GM12801 (cell line): ENCODE results near the gene FOXM1.

Experiments
- TF ChIP-seq, protein P1 (sequence below): IDR thresholded peaks from one replicate; pipeline ENCODE4 v1.5.1; 2011; ENCODE audit warnings: control low read depth; ENCODE audit not compliant: insufficient read length; ENCODE audit errors: extremely low read depth

The FOXM1 gene, protein sequence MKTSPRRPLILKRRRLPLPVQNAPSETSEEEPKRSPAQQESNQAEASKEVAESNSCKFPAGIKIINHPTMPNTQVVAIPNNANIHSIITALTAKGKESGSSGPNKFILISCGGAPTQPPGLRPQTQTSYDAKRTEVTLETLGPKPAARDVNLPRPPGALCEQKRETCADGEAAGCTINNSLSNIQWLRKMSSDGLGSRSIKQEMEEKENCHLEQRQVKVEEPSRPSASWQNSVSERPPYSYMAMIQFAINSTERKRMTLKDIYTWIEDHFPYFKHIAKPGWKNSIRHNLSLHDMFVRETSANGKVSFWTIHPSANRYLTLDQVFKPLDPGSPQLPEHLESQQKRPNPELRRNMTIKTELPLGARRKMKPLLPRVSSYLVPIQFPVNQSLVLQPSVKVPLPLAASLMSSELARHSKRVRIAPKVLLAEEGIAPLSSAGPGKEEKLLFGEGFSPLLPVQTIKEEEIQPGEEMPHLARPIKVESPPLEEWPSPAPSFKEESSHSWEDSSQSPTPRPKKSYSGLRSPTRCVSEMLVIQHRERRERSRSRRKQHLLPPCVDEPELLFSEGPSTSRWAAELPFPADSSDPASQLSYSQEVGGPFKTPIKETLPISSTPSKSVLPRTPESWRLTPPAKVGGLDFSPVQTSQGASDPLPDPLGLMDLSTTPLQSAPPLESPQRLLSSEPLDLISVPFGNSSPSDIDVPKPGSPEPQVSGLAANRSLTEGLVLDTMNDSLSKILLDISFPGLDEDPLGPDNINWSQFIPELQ

DNA sequence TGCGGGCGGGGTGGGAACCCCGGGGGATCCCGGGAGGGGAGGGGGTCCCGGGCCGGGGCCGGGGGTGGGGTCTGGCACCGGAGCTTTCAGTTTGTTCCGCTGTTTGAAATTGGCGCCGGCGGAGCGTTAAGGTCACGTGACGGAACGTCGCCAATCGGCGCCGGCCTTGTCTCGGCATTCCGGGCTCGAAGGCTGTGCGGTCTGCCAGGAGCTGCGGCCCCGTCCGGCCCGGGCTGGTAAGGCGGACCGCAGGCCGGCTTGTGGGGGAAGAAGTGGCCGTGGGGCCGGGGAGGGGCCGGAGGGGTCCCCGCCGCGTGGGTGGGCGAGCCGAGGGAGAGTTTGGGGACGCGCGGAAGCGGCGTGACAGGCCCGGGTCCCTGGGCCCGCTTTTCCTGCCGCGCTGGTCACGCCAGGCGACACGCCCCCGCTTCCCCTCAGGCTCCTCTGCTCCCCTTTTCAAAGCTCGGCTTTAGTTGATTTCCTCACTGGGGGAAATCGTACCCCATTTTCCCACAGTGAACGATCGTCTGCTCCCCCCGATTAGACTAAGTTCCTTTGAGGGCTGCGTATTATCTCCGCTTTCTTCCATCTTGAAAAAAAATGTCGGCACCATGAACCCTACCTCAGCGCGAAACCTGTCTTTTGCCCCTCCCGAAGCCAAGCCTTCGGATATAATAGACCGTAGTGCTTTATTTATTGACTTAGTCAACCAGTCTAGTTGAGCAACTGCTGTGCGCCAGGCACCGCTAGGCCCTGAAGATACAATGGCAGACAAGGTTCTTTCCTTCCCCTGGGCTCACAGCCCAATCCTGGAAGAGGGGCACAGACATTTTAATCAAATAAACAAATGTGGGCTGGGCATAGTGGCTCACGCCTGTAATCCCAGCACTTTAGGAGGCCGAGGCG, at the start of gene FOXM1, which contains the start of gene RHNO1:
TSS of gene FOXM1 (minus strand) at position 128 of the 906 bp plus-strand sequence. CDS start 2,696 bp downstream, outside the sequence.
TSS of gene RHNO1 (plus strand) at position 177 of the 906 bp plus-strand sequence. CDS start 8,144 bp downstream, outside the sequence.
- TF ChIP-seq, protein P1, sequence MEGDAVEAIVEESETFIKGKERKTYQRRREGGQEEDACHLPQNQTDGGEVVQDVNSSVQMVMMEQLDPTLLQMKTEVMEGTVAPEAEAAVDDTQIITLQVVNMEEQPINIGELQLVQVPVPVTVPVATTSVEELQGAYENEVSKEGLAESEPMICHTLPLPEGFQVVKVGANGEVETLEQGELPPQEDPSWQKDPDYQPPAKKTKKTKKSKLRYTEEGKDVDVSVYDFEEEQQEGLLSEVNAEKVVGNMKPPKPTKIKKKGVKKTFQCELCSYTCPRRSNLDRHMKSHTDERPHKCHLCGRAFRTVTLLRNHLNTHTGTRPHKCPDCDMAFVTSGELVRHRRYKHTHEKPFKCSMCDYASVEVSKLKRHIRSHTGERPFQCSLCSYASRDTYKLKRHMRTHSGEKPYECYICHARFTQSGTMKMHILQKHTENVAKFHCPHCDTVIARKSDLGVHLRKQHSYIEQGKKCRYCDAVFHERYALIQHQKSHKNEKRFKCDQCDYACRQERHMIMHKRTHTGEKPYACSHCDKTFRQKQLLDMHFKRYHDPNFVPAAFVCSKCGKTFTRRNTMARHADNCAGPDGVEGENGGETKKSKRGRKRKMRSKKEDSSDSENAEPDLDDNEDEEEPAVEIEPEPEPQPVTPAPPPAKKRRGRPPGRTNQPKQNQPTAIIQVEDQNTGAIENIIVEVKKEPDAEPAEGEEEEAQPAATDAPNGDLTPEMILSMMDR = no peak

DNA sequence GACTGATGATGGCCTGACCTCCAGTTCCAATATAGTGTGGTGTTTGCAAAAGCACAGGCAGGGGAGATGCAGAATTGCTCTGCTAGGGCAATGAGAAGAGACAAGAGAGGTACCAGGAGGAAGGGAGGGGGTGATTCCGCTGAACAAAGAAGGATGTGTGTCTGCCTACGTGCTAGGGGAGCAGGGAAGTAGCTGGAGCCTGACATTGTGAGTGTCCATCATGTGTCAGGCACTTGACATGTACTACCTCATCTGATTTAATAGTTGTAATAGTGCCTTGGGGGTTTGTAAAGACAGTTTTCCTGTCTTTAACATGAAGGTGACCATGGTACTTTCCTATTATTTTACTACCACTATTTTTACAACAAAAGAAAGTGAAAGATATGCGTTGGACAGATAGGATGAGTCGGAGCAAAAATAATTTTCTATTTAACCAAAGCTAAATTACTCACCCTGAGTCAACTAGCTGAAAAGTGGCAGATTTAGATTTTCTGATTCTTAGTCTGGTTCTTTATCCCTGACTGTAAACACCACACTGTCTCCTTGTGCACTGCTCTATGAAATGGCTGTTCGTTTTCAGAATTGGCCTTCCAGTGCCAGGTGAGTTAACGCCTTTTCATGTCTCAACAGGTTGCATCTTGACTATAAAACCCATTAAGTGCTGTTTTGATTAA, 48.5 kb upstream of the FOXM1 start:
- TF ChIP-seq, protein P1 = no peak

DNA sequence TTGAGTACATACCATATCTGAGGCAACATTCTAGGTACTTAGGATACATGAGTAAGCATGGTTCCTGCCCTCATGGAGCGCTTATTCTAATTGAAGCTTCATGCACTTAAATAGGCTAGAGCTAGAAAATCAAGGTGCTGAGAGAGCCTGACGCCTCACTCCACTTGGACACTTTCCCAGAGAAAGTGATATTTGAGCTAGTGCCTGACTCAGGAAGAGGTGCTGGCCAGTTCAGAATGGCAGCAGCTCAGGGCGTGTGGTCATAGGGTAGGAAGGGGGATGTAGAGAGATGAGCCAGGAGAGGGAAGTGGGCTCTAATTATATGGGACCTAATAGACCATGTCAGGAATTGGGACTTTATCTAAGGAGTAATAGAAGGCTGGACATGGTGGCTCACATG, 47.0 kb upstream of the FOXM1 start:
- TF ChIP-seq, protein P1 = no peak

DNA sequence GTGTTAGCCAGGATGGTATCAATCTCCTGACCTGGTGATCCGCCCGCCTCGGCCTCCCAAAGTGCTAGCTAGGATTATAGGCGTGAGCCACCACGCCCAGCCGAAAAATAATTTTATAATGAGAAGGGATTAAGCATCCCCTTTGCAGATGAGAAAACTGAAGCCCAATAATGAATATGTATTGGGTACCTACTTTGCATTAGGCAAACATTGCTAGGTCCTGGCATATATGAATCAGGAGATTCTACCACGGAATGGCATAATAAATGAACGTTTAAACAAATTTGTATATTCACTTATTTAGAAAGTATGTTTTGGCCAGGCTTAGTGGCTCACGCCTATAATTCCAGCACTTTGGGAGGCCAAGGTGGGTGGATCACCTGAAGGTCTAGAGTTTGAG, 46.1 kb upstream of the FOXM1 start:
- TF ChIP-seq, protein P1 = no peak

DNA sequence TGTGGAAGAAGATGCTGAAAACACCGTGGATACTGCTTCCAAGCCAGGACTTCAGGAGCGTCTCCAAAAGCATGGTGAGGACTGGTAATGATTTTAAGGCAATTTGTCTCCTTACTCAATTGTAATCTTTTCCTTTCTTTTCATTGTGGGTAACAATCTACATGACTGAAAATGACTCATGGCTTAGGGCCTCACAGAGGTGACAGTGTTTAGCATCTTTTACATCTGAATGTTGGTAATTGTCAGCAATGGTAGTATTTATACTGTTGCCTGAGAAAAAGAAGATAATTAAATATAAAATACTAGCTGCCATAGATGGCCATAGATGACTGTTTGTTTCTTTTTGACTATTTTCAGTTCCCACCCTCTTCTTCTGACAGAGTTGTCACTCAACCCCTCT, 45.4 kb upstream of the FOXM1 start:
- TF ChIP-seq, protein P1 = no peak

DNA sequence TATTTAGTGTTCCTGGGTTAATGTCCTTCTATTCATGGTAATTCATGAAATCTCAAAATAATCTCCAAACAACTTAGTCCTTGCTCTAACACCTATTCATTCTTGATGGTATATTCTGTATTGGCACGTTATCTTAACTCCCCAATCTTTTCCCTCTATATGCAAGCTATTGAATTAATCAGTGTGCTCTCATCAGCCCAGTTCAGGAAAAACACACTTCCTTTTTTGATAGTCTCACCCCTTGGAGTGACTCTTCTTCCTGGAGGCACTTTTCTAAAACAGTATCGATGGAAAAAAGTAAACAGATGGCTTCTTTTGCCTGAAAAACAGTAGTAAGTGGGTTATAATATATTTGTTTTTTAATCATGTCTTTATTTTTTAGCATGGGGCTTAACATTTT, 42.3 kb upstream of the FOXM1 start:
- TF ChIP-seq, protein P1 = no peak
